IPS-11a (cell line): Measurements from ENCODE around the gene DPP10.
"Not testable (repeated sequence)": the region's sequence is repeated elsewhere in the genome, so short reads cannot be mapped to it uniquely, and the experiment has no call there.

ENCODE experiments used
- H3K4me3 ChIP-seq: one replicate; pipeline ENCODE4 v1.5.1; 2013; ENCODE audit warnings: low read depth, low read length, control low read depth

The DPP10 gene

DNA sequence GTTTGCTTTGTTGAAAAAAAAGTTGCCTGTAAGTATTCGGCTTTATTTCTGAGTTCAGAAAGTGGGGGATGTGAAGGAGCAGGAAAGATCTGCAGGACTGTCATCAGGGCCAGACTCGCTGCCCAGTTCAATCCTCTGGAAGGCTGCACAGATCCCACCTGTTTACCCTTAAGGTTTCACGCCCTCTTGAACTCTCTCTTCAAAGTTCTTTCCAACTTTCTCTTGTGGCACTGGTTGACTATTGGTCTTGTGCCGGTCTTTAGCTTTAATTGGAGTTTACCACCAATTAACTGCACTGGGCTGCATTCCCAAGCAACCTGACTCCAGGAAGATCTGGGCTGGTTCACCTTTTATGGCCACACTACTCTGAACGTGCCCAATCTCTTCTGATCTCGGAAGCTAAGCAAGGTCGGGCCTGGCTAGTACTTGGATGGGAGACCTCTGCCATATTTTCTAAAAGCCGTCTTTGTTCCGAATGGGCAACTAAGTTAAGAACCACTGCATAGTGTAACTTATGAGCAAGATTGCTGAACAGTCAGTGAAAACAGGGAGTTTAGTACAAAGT is 495.0 kb downstream of the DPP10 start:
- no peak overlapping the region for H3K4me3 ChIP-seq

GRCh38 chr2:114940785-114941458 is 498.5 kb downstream of the DPP10 start:
- H3K4me3 ChIP-seq: no peak overlapping the region

GRCh38 chr2:114949228-114949804 is 506.9 kb downstream of the DPP10 start:
- H3K4me3 ChIP-seq: no peak overlapping the region

DNA sequence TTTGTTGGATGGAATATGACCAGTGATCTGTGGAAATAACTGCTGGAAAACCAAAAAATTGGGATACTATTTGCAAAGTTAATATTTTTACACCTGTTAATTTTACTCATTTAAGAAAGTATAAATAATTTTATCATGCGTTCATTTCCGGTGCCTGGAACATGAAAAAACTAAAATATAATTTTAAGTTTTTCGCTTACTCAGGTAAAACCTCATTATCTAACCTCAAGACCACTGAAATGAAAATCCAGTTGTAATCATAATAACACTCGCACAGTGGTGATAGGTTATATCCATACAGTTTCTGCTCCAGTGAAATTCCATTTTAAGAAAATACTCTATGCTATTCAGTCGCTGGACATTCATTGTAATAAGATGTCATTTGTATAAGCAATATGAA is 517.9 kb downstream of the DPP10 start:
- no peak overlapping the region for H3K4me3 ChIP-seq

GRCh38 chr2:114962532-114962931 is 520.1 kb downstream of the DPP10 start:
- H3K4me3 ChIP-seq: no peak overlapping the region

- H3K4me3 ChIP-seq: no peak overlapping the region
These were observed 526.4 kb downstream of the DPP10 start for GRCh38 chr2:114968748-114969400.

DNA sequence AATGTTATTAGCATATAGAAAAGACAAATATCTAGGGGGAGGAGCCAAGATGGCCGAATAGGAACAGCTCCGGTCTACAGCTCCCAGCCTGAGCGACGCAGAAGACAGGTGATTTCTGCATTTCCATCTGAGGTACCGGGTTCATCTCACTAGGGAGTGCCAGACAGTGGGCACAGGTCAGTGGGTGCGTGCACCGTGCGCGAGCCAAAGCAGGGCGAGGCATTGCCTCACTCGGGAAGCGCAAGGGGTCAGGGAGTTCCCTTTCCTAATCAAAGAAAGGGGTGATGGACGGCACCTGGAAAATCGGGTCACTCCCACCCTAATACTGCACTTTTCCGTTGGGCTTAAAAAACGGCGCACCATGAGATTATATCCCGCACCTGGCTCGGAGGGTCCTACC is 561.9 kb downstream of the DPP10 start:
- not testable (repeated sequence) for H3K4me3 ChIP-seq

DNA sequence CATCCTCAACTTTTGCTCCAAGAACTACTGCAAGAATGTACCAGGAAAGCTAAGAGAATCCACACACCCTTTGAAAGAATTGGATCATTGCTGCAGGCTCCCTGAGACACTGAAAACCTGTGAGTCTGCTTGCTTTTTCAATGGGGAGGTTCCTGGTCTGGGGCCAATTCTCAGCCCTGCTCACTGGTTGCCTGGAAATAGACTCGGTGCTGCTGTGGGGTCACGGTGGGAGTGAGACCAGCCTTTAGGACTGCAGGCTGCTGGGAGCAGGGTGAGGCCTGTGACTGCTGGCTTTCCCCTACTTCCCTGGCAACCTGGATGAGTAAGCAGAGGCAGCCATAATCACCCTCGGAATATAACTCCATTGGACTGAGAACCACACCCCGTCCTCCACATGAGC is 569.3 kb downstream of the DPP10 start:
- no peak overlapping the region for H3K4me3 ChIP-seq

- not testable (repeated sequence) for H3K4me3 ChIP-seq
These were observed 579.6 kb downstream of the DPP10 start for GRCh38 chr2:115022013-115022412.

DNA sequence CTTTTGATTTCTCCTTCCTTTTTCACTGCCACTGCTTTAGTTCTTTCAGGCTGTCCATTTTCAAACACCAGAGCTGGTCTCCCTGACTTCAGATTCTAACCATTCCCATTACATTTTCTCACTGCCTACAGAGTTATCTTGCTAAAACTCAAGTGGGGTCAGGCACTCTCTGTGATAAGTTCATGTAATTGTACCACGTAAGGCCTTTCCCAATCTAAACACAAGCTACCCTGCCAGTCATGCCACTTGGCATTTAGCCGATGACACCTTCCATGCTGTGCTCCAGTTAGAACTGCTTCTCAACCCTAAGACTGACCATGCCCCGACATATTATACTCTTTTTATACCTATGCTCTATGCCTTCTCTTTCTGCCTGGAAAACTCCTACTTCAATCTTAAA is 592.4 kb downstream of the DPP10 start:
- no peak overlapping the region for H3K4me3 ChIP-seq

- no peak overlapping the region for H3K4me3 ChIP-seq
These were observed 594.4 kb downstream of the DPP10 start for GRCh38 chr2:115036818-115037217.

GRCh38 chr2:115057473-115057872 is 615.0 kb downstream of the DPP10 start:
- H3K4me3 ChIP-seq: no peak overlapping the region

- H3K4me3 ChIP-seq: no peak overlapping the region
These were observed 627.6 kb downstream of the DPP10 start for GRCh38 chr2:115070002-115070401.

DNA sequence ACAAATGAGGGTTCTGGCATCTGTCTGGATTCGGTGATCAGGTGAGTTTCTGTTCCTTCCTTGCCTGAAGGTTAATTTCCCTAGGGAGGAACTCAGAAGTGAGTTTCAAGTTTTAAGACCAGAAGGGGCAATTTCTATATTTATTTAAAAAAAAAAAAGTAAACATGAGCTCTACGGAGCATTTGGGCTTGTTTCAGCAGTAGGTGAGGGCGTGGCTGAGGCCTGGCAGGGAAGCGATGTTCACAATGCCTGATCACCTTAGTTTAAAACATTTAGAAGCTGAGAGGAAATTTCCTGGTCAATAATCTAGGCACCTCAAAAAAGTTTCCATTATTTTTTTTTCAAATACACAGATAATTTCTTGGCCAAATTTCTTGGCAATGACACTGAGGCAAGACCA is 629.1 kb downstream of the DPP10 start:
- no peak overlapping the region for H3K4me3 ChIP-seq

DNA sequence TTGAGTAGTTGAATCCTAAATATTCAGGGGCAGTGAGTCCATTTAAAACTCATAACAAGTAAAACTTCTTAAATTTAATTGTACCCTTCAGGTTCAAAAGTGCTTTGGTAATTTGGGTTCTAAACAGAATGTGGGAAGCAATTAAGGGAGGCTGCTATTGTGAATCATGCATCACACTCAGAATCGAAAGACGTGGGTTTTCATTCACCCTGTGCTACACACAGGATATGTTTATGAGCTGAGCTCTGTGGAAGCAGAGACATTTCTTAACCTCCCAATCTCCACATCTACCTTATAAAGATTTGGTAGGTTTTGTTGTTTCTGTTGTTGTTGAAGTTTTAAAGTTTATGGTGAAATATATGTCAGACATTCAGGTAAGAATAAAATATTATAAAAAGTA is 633.4 kb downstream of the DPP10 start:
- H3K4me3 ChIP-seq: no peak overlapping the region

DNA sequence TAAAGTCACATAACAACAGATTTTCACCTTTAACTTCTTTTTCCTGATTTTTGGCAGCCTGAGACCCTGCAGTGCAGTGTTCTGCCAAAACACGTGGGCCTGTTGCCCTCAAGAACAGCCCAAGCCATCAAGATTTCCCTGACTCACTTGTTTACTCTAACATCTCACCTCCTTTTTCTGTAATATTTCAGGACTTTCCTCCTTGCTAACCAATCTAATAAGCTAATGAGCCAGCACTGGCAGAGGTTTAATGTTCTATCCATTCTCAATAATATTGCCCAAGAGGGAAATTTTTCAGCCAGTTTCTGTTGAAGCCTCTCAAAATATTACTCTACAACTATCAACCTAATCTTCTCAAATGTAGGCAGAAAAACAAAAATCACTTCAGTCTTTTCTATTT is 635.2 kb downstream of the DPP10 start:
- no peak overlapping the region for H3K4me3 ChIP-seq

DNA sequence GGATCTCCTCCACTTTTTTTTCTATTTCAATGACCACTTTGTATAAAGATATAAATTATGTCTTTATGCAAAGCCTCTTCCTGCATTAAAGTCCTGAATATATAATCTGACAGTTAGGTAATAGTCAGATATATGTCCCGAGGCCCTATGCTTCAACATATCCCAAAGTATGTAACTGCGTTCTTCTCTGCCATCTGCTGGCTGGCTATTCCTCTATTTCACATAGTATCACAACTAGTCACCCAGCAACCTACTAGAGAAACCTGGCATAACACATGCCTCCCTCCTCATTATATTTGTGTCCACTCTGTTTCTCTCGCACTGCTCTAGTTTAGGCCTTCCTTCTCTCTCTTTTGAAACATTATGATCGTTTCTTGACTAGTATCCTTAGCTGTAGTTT is 640.8 kb downstream of the DPP10 start:
- no peak overlapping the region for H3K4me3 ChIP-seq

GRCh38 chr2:115083711-115084110 is 641.3 kb downstream of the DPP10 start:
- no peak overlapping the region for H3K4me3 ChIP-seq

- no peak overlapping the region for H3K4me3 ChIP-seq
These were observed 642.0 kb downstream of the DPP10 start for GRCh38 chr2:115084446-115084845.

DNA sequence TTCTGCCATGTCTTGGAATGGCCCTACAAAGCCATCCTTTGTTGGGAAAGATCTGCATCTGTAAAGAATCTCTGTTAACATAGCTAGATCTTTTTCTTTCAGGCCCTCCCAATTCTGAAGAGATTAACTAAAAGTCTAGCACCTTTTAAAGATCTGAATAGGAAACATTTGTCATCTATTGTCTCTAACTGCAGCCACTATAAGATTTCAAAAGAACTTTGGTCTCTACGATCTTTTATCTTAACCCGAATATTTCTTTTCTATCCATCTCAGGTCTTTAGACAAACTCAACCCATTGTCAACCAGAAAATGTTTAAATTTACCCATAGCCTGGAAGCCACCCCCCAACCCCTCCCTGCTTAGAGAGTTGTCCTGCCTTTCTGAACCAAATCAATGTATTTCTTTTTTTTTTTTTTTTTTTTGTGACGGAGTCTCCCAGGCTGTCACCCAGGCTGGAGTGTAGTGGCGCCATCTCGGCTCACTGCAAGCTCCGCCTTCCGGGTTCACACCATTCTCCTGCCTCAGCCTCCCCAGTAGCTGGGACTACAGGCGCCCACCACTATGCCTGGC is 643.7 kb downstream of the DPP10 start:
- H3K4me3 ChIP-seq: not testable (repeated sequence)

DNA sequence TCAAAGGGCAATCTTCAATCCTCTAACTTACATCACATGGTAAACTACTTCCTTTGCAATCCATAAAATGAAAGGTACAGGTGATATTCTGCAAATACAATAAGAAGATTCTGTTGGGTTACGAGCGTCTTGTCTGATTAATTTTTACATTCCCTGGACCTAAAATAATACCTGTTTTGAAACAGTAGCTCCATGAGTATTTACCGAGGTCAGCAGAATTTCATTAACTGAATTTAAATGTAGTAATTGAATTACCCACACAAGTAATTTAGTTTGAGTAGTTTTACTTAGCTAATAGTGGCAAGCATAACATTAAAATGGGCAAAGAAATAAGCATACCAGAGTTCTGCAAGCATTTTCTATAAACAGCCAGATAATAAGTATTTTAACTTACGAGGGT is 652.0 kb downstream of the DPP10 start:
- H3K4me3 ChIP-seq: no peak overlapping the region

GRCh38 chr2:115105966-115106365 is 663.5 kb downstream of the DPP10 start:
- H3K4me3 ChIP-seq: no peak overlapping the region
